ENCODE data around the gene LIN52. TPM values are rescaled to one million over a fixed set of nuclear protein-coding genes. Genes with fewer than 3 reads are reported as not detected.

LIN52 gene
- total and polyA plus RNA-seq, 2 of the 8 experiments (the other 6 are each of a cell fraction or from before 2014, with no cell fraction given) = 6.8 to 11.6 TPM

- no peak for FAIRE-seq
- H3K4me1 ChIP-seq (replicated peaks in 1 of 4; ENCODE audit: control insufficient read depth in 3 of 4, insufficient read depth in 4 of 4, low read length in 3 of 4) = no peaks in the 10 kb centered on the region
- H4K8ac ChIP-seq (ENCODE audit: extremely low read depth, insufficient read depth, low read length) = no peak overlapping the region
These were observed 113.9 kb downstream of the LIN52 start for GRCh38 chr14:74198441-74199234.

More at GRCh38 chr14:74198441-74199234, 113.9 kb downstream of the LIN52 start:
- H3K9ac ChIP-seq (replicated peaks in 1 of 4; ENCODE audit: extremely low read depth in 1 of 4, low read depth in 3 of 4, low read length in 3 of 4) = no peak overlapping the region
- no peak overlapping the region for H3K18ac ChIP-seq (ENCODE audit: extremely low read depth, low read length)
- H3K4me2 ChIP-seq (ENCODE audit: insufficient read depth in 1 of 2, low read depth in 2 of 2, low read length in 2 of 2) = no peak overlapping the region
- no peak overlapping the region for H2BK120ac ChIP-seq (replicated peaks; ENCODE audit: low read depth, low read length)
- H2AFZ ChIP-seq (ENCODE audit: low read length) = no peak overlapping the region
- ChIA-PET POLR2A (ENCODE audit: partially characterized antibody) (no interaction called here), CTCF (ENCODE audit: partially characterized antibody) (interaction anchor here (1.0 to 5.2 kb wide), 7 partner anchors 9 to 58 kb away, joined by 3 to 19 read pairs (median 5); no protein-coding TSS in a partner anchor)
- no peak overlapping the region for H2AK5ac ChIP-seq (ENCODE audit: low read depth, low read length)
- no peak for TF ChIP-seq CTBP2 (IDR thresholded peaks at IDR 0.05; ENCODE audit: borderline replicate concordance, insufficient read depth, insufficient read length, low read length)
- no peak for TF ChIP-seq POU5F1 (IDR thresholded peaks at IDR 0.05; ENCODE audit: low read depth, low read length)
- TF ChIP-seq TBP (IDR thresholded peaks at IDR 0.05; ENCODE audit: low read depth, low read length) = no peak
- no peak for TF ChIP-seq BRCA1 (IDR thresholded peaks at IDR 0.05; ENCODE audit: low read depth, low read length)
- no peak for TF ChIP-seq SP4 (IDR thresholded peaks at IDR 0.05; ENCODE audit: low read length)
- no peak for TF ChIP-seq SRF (IDR thresholded peaks at IDR 0.05; ENCODE audit: low read depth, low read length)
- no peak for TF ChIP-seq MAX (IDR thresholded peaks at IDR 0.05)
- TF ChIP-seq SUZ12 (IDR thresholded peaks at IDR 0.05; ENCODE audit: low read length) = no peak
- TF ChIP-seq, protein P1, sequence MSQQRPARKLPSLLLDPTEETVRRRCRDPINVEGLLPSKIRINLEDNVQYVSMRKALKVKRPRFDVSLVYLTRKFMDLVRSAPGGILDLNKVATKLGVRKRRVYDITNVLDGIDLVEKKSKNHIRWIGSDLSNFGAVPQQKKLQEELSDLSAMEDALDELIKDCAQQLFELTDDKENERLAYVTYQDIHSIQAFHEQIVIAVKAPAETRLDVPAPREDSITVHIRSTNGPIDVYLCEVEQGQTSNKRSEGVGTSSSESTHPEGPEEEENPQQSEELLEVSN (IDR thresholded peaks at IDR 0.05) = no peak
- TF ChIP-seq ZNF274 (IDR thresholded peaks at IDR 0.05; ENCODE audit: borderline replicate concordance, extremely low read depth, low read length) = no peak
- H3K23ac ChIP-seq (ENCODE audit: insufficient read length) = no peak overlapping the region
- no peak overlapping the region for H4K5ac ChIP-seq (ENCODE audit: insufficient read length, low read depth, low read length)
- no peak overlapping the region for H3K27ac ChIP-seq (ENCODE audit: low read depth, low read length)
- H2BK15ac ChIP-seq (ENCODE audit: low read length) = no peak overlapping the region
- 93% methylated on average over 7 of the region's 7 CpGs; no CpG with 5 or more reads in 1 of the 2 experiments for WGBS, 2 experiments (ENCODE audit: extremely low coverage in 1 of 2, insufficient coverage in 1 of 2, insufficient read length in 1 of 2, insufficient replicate concordance in 2 of 2, low coverage in 1 of 2, low lambda C conversion rate in 2 of 2, missing lambda C conversion rate in 1 of 2)
- H3K23me2 ChIP-seq (ENCODE audit: low read depth, low read length) = no peaks in the 10 kb centered on the region
- no peaks in the 10 kb centered on the region for H4K20me1 ChIP-seq (replicated peaks in 1 of 2; ENCODE audit: control insufficient read depth in 1 of 2, insufficient read depth in 2 of 2, low read length in 2 of 2)
- H3K27me3 ChIP-seq (replicated peaks in 1 of 4; ENCODE audit: control insufficient read depth in 3 of 4, extremely low read depth in 1 of 4, insufficient read depth in 3 of 4, low read length in 3 of 4) = no peaks in the 10 kb centered on the region
- no peak overlapping the region for H2BK12ac ChIP-seq (ENCODE audit: low read depth, low read length)
- H3K79me2 ChIP-seq (ENCODE audit: control insufficient read depth in 1 of 2, insufficient read depth in 2 of 2, low read length in 2 of 2) = no peaks in the 10 kb centered on the region
- DNase-seq (ENCODE audit: low read depth in 1 of 2, low spot score in 2 of 2) = no peak
- no peak overlapping the region for H3K56ac ChIP-seq (replicated peaks; ENCODE audit: insufficient read length, low read depth, low read length)
- peaks cover 3 to 15% (median 7%) of the 10 kb centered on the region in 4 experiments; a peak in 5 of 8 replicates for H3K36me3 ChIP-seq (ENCODE audit: control insufficient read depth in 2 of 4, insufficient read depth in 4 of 4, low read length in 3 of 4)
- no peak overlapping the region for H3K4ac ChIP-seq (replicated peaks; ENCODE audit: insufficient read length, low read depth, low read length)
- H2BK20ac ChIP-seq (ENCODE audit: low read length) = no peak overlapping the region
- no peak overlapping the region for H3K4me3 ChIP-seq (ENCODE audit: extremely low read depth in 1 of 4, insufficient read depth in 2 of 4, low read depth in 3 of 4, low read length in 4 of 4)
- H3K79me1 ChIP-seq (ENCODE audit: low read depth, low read length) = no peaks in the 10 kb centered on the region
- no peak overlapping the region for H4K91ac ChIP-seq (replicated peaks; ENCODE audit: insufficient read length, low read length)
- H2BK5ac ChIP-seq (ENCODE audit: low read depth, low read length) = no peak overlapping the region
- H3K14ac ChIP-seq (ENCODE audit: insufficient read length) = no peak overlapping the region
- H3K9me3 ChIP-seq (ENCODE audit: insufficient read depth in 2 of 2, low read depth in 1 of 2, low read length in 1 of 2) = no peaks in the 10 kb centered on the region

Data from H1 (cell line).